Brain microvascular endothelial cell (primary cell): ENCODE data around the gene HECA.

Experiments used
- DNase-seq: peaks from one replicate; pipeline ENCODE4 v3.0.0-alpha.2; 2020
- H3K27ac ChIP-seq: fragments of 250-450 bp; sonication (Bioruptor Pico); 2 replicates; pipeline ENCODE4 v1.5.1; 2020; ENCODE audit warnings: mild to moderate bottlenecking, moderate library complexity
- H3K27me3 ChIP-seq: fragments of 250-450 bp; sonication (Bioruptor Pico); replicated peaks from 2 replicates; pipeline ENCODE4 v1.5.1; 2020; ENCODE audit warnings: mild to moderate bottlenecking
- H3K36me3 ChIP-seq: fragments of 250-450 bp; sonication (Bioruptor Pico); replicated peaks from 2 replicates; pipeline ENCODE4 v1.5.1; 2020; ENCODE audit warnings: mild to moderate bottlenecking
- H3K4me3 ChIP-seq: 2 replicates; pipeline ENCODE4 v1.5.1; 2011; ENCODE audit warnings: low read depth, mild to moderate bottlenecking, control low read depth, low read length, moderate library complexity
- CTCF ChIP-seq: IDR thresholded peaks from 2 replicates; pipeline ENCODE4 v1.5.1; 2011; ENCODE audit warnings: low read depth, mild to moderate bottlenecking, moderate library complexity, low read length, control low read depth, inconsistent platforms; ENCODE audit errors: missing control alignments
- in situ Hi-C: cut with HindIII; loops from 2 replicates; pipeline ENCODE4 v1.10.0; 2017; ENCODE audit warnings: low sequenced_read_pairs, low pct_ligation_motif_present

The HECA gene

GRCh38 chr6:139186242-139186641, 51.4 kb downstream of the HECA start:
- no peak for TF ChIP-seq CTCF
- H3K36me3 ChIP-seq, result no peaks in the 10 kb centered on the region
- in situ Hi-C loops, result no loop called here
- H3K27ac ChIP-seq, result no peak overlapping the region
- no peak overlapping the region for H3K4me3 ChIP-seq
- no peaks in the 10 kb centered on the region for H3K27me3 ChIP-seq
- DNase-seq, result no peak

- Histone ChIP-seq H3K4me3 (no peak overlapping the region), H3K36me3 (no peaks in the 10 kb centered on the region), H3K27ac (no peak overlapping the region), H3K27me3 (no peaks in the 10 kb centered on the region)
- in situ Hi-C loops, result no loop called here
- no peak for TF ChIP-seq CTCF
- DNase-seq, result no peak
These were observed 51.8 kb downstream of the HECA start for GRCh38 chr6:139186692-139187091.

DNA sequence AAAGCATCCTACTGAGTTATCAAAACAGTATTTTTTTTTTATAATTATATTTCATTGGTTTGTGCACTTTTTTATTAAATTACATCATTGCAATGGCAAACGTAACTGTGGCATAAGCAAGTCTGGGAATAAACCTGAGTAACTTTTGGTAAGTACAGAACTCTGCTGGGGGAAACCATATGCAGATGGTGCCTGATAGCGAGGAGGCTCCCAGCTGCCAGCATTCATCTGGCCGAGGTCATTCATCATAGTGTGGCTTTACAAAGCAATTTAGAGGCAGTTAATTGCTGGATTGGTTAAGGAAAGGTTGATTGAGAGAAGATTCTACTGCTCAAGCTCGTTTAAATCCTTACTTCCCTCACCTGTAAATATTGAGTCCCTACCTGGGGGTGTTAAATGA, 52.6 kb downstream of the HECA start:
- no peaks in the 10 kb centered on the region for H3K27me3 ChIP-seq
- no peak overlapping the region for H3K4me3 ChIP-seq
- no peak overlapping the region for H3K27ac ChIP-seq
- no peak for TF ChIP-seq CTCF
- no peaks in the 10 kb centered on the region for H3K36me3 ChIP-seq
- in situ Hi-C loops, result no loop called here
- DNase-seq, result no peak

- DNase-seq, result no peak
- Histone ChIP-seq H3K27me3 (no peaks in the 10 kb centered on the region), H3K36me3 (no peaks in the 10 kb centered on the region), H3K27ac (no peak overlapping the region), H3K4me3 (no peak overlapping the region)
- TF ChIP-seq CTCF, result no peak
- in situ Hi-C loops, result no loop called here
These were observed 54.8 kb downstream of the HECA start for GRCh38 chr6:139189665-139190064.

GRCh38 chr6:139194740-139195139, 59.9 kb downstream of the HECA start:
- TF ChIP-seq CTCF, result no peak
- H3K36me3 ChIP-seq, result no peaks in the 10 kb centered on the region
- in situ Hi-C loops, result no loop called here
- no peak for DNase-seq
- H3K27me3 ChIP-seq, result no peaks in the 10 kb centered on the region
- H3K27ac ChIP-seq, result no peak overlapping the region
- H3K4me3 ChIP-seq, result no peak overlapping the region

- no peak for DNase-seq
- H3K4me3 ChIP-seq, result no peak overlapping the region
- in situ Hi-C loops, result no loop called here
- no peak for TF ChIP-seq CTCF
- no peaks in the 10 kb centered on the region for H3K27me3 ChIP-seq
- no peaks in the 10 kb centered on the region for H3K36me3 ChIP-seq
- no peak overlapping the region for H3K27ac ChIP-seq
These were observed 63.8 kb downstream of the HECA start for GRCh38 chr6:139198529-139199288.
